Panc1 (cell line): ENCODE results near the gene MCM7. TPM values are rescaled to one million over a fixed set of nuclear protein-coding genes. Genes with fewer than 3 reads are reported as not detected.

ENCODE experiments used
- ATAC-seq: fragments of 200-7000 bp; cut with Tn5 transposase; 2 replicates; pipeline ENCODE4 v1.9.1; 2020; ENCODE audit warnings: mild to moderate bottlenecking, moderate library complexity
- BruUV-seq: library from RNA; stranded (reverse); fragments of 400-500 nt; replicated peaks from 2 replicates; lab custom pipeline; 2021; lab: Mats Ljungman, UMichigan
- CTCF ChIA-PET: fragments of 300-600 bp; sonication (Branson Sonifier 250); formaldehyde crosslinking; loops from one replicate; lab custom pipeline; 2022; ENCODE audit warnings: antibody characterized with exemption; lab: Charles Lee
- POLR2A ChIA-PET: fragments of 300-600 bp; sonication (Branson Sonifier 250); formaldehyde crosslinking; loops from one replicate; lab custom pipeline; 2022; ENCODE audit warnings: antibody characterized with exemption; lab: Charles Lee
- DNase-seq: peaks from one replicate; pipeline ENCODE4 v3.0.0-alpha.2; 2010; ENCODE audit warnings: low read depth, low spot score
- H3K27ac ChIP-seq: 2 replicates; pipeline ENCODE4 v1.5.1; 2011; ENCODE audit warnings: mild to moderate bottlenecking, low read length, inconsistent platforms
- H3K27me3 ChIP-seq: fragments of 200-500 bp; sonication (Bioruptor generic); 2 replicates; pipeline ENCODE4 v1.6.0; 2014; ENCODE audit warnings: low read length, inconsistent platforms; ENCODE audit not compliant: control insufficient read depth, insufficient read depth
- H3K36me3 ChIP-seq: fragments of 200-500 bp; sonication (Bioruptor generic); 2 replicates; pipeline ENCODE4 v1.5.1; 2014; ENCODE audit warnings: inconsistent platforms, mild to moderate bottlenecking, low read length, moderate library complexity; ENCODE audit not compliant: control insufficient read depth, insufficient read depth
- H3K4me1 ChIP-seq: 2 replicates; pipeline ENCODE4 v1.5.1; 2011; ENCODE audit warnings: inconsistent platforms, mild to moderate bottlenecking, low read length, moderate library complexity; ENCODE audit not compliant: control insufficient read depth, insufficient read depth
- H3K4me3 ChIP-seq, 2 experiments: 2 replicates each; pipeline ENCODE4 v1.5.1; 2011 to 2012; ENCODE audit warnings: low read depth in 2 of 2, low read length in 2 of 2, mild to moderate bottlenecking in 2 of 2, inconsistent platforms in 1 of 2, moderate library complexity in 1 of 2
- H3K9me3 ChIP-seq: fragments of 200-500 bp; sonication (Bioruptor generic); 2 replicates; pipeline ENCODE4 v1.5.1; 2014; ENCODE audit warnings: low read depth, mild to moderate bottlenecking, inconsistent platforms, low read length, moderate library complexity; ENCODE audit not compliant: control insufficient read depth, insufficient read depth
- POLR2AphosphoS5 ChIP-seq: IDR thresholded peaks from 2 replicates; pipeline ENCODE4 v1.6.1; 2012; ENCODE audit warnings: mild to moderate bottlenecking, low read depth, low read length, moderate library complexity
- SIN3A ChIP-seq: IDR thresholded peaks from 2 replicates; pipeline ENCODE4 v1.6.1; 2012; ENCODE audit warnings: low read depth, mild to moderate bottlenecking, low read length, moderate library complexity, borderline replicate concordance; ENCODE audit not compliant: insufficient read depth
- TCF7L2 ChIP-seq: IDR thresholded peaks from 2 replicates; pipeline ENCODE4 v1.6.1; 2011; ENCODE audit warnings: mild to moderate bottlenecking, low read depth, low read length, inconsistent platforms
- in situ Hi-C: cut with HindIII; loops from 2 replicates; pipeline ENCODE4 v1.10.0; 2016; ENCODE audit warnings: low sequenced_read_pairs, low pct_unique_long_range_greater_than_20kb
- intact Hi-C: fragments of 100-400 bp; cut with micrococcal nuclease; formaldehyde crosslinking; loops from one replicate; pipeline ENCODE4 v1.10.0; 2022; ENCODE audit not compliant: unreplicated experiment
- total RNA-seq: library from RNA; stranded (reverse); gene quantifications from one replicate; pipeline ENCODE4 v1.2.1, GENCODE V29; 2021; ENCODE audit not compliant: unreplicated experiment
- TF ChIP-seq, protein P1 (sequence below), 2 experiments: IDR thresholded peaks; 2 replicates each; pipeline ENCODE4 v1.6.1; 2011 to 2012; ENCODE audit warnings: low read depth in 2 of 2, control low read depth in 1 of 2, low read length in 1 of 2, mild to moderate bottlenecking in 1 of 2, moderate library complexity in 1 of 2; ENCODE audit not compliant: insufficient read depth in 1 of 2
- TF ChIP-seq, protein P2 (sequence below): fragments of 450-650 bp; IDR thresholded peaks from 2 replicates; pipeline ENCODE4 v1.5.1; 2017; ENCODE audit warnings: mild to moderate bottlenecking

The MCM7 gene
- total RNA-seq, 1 experiment from 2014 or later = 258 TPM

- no peak for ATAC-seq
- H3K9me3 ChIP-seq = no peaks in the 10 kb centered on the region
- H3K27me3 ChIP-seq = no peaks in the 10 kb centered on the region
- intact Hi-C loops (loop anchor here (5.0 to 10.0 kb wide), 2 partner anchors 144 to 552 kb away; partner anchors contain the start of gene TRIM4), in situ Hi-C loops (no loop called here)
- no peak for DNase-seq
- TF ChIP-seq, protein P1, sequence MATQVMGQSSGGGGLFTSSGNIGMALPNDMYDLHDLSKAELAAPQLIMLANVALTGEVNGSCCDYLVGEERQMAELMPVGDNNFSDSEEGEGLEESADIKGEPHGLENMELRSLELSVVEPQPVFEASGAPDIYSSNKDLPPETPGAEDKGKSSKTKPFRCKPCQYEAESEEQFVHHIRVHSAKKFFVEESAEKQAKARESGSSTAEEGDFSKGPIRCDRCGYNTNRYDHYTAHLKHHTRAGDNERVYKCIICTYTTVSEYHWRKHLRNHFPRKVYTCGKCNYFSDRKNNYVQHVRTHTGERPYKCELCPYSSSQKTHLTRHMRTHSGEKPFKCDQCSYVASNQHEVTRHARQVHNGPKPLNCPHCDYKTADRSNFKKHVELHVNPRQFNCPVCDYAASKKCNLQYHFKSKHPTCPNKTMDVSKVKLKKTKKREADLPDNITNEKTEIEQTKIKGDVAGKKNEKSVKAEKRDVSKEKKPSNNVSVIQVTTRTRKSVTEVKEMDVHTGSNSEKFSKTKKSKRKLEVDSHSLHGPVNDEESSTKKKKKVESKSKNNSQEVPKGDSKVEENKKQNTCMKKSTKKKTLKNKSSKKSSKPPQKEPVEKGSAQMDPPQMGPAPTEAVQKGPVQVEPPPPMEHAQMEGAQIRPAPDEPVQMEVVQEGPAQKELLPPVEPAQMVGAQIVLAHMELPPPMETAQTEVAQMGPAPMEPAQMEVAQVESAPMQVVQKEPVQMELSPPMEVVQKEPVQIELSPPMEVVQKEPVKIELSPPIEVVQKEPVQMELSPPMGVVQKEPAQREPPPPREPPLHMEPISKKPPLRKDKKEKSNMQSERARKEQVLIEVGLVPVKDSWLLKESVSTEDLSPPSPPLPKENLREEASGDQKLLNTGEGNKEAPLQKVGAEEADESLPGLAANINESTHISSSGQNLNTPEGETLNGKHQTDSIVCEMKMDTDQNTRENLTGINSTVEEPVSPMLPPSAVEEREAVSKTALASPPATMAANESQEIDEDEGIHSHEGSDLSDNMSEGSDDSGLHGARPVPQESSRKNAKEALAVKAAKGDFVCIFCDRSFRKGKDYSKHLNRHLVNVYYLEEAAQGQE (IDR thresholded peaks at IDR 0.05; ENCODE audit: insufficient read depth in 1 of 2, low read depth in 2 of 2, low read length in 1 of 2) = no peak
- TF ChIP-seq, protein P2, sequence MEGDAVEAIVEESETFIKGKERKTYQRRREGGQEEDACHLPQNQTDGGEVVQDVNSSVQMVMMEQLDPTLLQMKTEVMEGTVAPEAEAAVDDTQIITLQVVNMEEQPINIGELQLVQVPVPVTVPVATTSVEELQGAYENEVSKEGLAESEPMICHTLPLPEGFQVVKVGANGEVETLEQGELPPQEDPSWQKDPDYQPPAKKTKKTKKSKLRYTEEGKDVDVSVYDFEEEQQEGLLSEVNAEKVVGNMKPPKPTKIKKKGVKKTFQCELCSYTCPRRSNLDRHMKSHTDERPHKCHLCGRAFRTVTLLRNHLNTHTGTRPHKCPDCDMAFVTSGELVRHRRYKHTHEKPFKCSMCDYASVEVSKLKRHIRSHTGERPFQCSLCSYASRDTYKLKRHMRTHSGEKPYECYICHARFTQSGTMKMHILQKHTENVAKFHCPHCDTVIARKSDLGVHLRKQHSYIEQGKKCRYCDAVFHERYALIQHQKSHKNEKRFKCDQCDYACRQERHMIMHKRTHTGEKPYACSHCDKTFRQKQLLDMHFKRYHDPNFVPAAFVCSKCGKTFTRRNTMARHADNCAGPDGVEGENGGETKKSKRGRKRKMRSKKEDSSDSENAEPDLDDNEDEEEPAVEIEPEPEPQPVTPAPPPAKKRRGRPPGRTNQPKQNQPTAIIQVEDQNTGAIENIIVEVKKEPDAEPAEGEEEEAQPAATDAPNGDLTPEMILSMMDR = no peak
- no peak for TF ChIP-seq TCF7L2
- no peak for TF ChIP-seq POLR2AphosphoS5
- no peak for TF ChIP-seq SIN3A
- ChIA-PET POLR2A (interaction anchor here (0.6 kb wide), 3 partner anchors 33 to 173 kb away, joined by 3 to 10 read pairs (median 7); no protein-coding TSS in a partner anchor), CTCF (interaction anchor here (0.7 kb wide), 1 partner anchor 112 kb away, joined by 8 read pairs; no protein-coding TSS in a partner anchor)
- no peaks in the 10 kb centered on the region for H3K4me1 ChIP-seq
- H3K4me3 ChIP-seq = no peak overlapping the region
- H3K36me3 ChIP-seq = no peaks in the 10 kb centered on the region
- BruUV-seq = no TSS peak
- no peak overlapping the region for H3K27ac ChIP-seq
Observed at GRCh38 chr7:100059251-100059739, 41.9 kb downstream of the MCM7 start.

- in situ Hi-C loops = no loop called here
- POLR2A ChIA-PET = no interaction called here
- intact Hi-C loops = loop anchor here (5.0 to 10.0 kb wide), 2 partner anchors 142 to 550 kb away; partner anchors contain the start of gene TRIM4
- CTCF ChIA-PET = no interaction called here
- H3K27ac ChIP-seq = no peak overlapping the region
- H3K9me3 ChIP-seq = no peaks in the 10 kb centered on the region
- H3K27me3 ChIP-seq = no peaks in the 10 kb centered on the region
- no peaks in the 10 kb centered on the region for H3K36me3 ChIP-seq
- TF ChIP-seq, protein P2 = no peak
- no peak for TF ChIP-seq TCF7L2
- BruUV-seq = TSS peak; percentile 19
- DNase-seq = no peak
- H3K4me1 ChIP-seq = no peaks in the 10 kb centered on the region
- no peak for ATAC-seq
- H3K4me3 ChIP-seq = no peak overlapping the region
Observed at GRCh38 chr7:100057006-100057405, 44.2 kb downstream of the MCM7 start.
